ENCODE measurements around the gene FHOD3. TPM values are rescaled to one million over a fixed set of nuclear protein-coding genes. Genes with fewer than 3 reads are reported as not detected.

FHOD3 gene
- total and polyA plus RNA-seq, 4 donors = 0.57 to 1.3 (median 1.2) TPM; not detected in 1

DNA sequence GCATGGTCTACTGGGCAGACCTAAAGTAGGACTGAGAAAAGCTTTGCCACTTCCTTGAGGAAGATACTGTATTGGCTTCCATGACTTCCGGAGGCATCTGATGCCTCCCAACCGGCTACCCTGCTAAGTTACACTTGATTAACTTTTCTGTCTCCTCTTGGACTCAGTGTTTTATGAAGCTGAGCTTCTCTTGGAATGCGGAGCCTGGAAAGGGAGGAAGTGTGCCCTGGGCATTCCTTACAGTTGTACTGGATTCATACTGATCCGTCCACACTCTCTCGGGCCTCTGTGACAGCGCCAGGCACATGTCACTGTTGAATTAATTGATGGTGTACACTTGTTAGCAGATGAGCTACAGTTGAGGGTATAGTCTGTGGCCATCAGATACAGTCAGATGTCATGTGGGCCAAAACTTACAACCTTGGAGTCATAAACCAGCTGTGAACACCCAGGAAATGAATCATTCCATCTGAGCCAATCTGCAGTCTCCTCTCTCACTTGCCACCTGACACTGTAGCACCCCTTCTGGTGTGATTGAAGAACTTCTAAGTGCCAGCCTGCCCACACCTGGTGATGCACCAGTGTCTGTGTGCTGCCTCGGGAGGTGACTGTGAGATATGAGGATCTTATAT, 122.5 kb downstream of the FHOD3 start:
- no peak overlapping the region for H3K9ac ChIP-seq (ENCODE audit: low read depth in 1 of 2, low read length in 2 of 2)
- H3K27me3 ChIP-seq (ENCODE audit: control insufficient read depth in 4 of 4, insufficient read depth in 4 of 4, low read length in 3 of 4) = peaks cover 0 to 4% (median 0%) of the 10 kb centered on the region in 4 donors
- 87% methylated on average over 7 of the region's 7 CpGs for WGBS
- no peaks in the 10 kb centered on the region for H3K9me3 ChIP-seq (ENCODE audit: control insufficient read depth in 4 of 4, low read length in 3 of 4)
- TF ChIP-seq TAF1 (conservative IDR thresholded peaks at IDR 0.05) = no peak
- no peak for TF ChIP-seq GABPA (IDR thresholded peaks at IDR 0.05 in 1 of 2, conservative IDR thresholded peaks at IDR 0.05 in 1 of 2)
- no peak for TF ChIP-seq JUND (IDR thresholded peaks at IDR 0.05)
- TF ChIP-seq, protein P1, sequence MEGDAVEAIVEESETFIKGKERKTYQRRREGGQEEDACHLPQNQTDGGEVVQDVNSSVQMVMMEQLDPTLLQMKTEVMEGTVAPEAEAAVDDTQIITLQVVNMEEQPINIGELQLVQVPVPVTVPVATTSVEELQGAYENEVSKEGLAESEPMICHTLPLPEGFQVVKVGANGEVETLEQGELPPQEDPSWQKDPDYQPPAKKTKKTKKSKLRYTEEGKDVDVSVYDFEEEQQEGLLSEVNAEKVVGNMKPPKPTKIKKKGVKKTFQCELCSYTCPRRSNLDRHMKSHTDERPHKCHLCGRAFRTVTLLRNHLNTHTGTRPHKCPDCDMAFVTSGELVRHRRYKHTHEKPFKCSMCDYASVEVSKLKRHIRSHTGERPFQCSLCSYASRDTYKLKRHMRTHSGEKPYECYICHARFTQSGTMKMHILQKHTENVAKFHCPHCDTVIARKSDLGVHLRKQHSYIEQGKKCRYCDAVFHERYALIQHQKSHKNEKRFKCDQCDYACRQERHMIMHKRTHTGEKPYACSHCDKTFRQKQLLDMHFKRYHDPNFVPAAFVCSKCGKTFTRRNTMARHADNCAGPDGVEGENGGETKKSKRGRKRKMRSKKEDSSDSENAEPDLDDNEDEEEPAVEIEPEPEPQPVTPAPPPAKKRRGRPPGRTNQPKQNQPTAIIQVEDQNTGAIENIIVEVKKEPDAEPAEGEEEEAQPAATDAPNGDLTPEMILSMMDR (IDR thresholded peaks at IDR 0.05; ENCODE audit: low read depth, low read length, missing input control) = no peak
- TF ChIP-seq FOXA1 (IDR thresholded peaks at IDR 0.05) = no peak
- TF ChIP-seq HNF4G (IDR thresholded peaks at IDR 0.05) = no peak
- no peak for TF ChIP-seq SP1 (IDR thresholded peaks at IDR 0.05)
- TF ChIP-seq NR2F2 (IDR thresholded peaks at IDR 0.05) = no peak
- TF ChIP-seq, protein P2, sequence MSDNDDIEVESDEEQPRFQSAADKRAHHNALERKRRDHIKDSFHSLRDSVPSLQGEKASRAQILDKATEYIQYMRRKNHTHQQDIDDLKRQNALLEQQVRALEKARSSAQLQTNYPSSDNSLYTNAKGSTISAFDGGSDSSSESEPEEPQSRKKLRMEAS (IDR thresholded peaks at IDR 0.05) = no peak
- no peak for TF ChIP-seq EGR1 (IDR thresholded peaks at IDR 0.05; ENCODE audit: low read depth in 2 of 2)
- TF ChIP-seq, protein P3, sequence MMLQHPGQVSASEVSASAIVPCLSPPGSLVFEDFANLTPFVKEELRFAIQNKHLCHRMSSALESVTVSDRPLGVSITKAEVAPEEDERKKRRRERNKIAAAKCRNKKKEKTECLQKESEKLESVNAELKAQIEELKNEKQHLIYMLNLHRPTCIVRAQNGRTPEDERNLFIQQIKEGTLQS (IDR thresholded peaks at IDR 0.05) = no peak
- no peaks in the 10 kb centered on the region for H3K4me1 ChIP-seq (ENCODE audit: control insufficient read depth in 4 of 4, insufficient read depth in 4 of 4, low read length in 3 of 4)
- no peaks in the 10 kb centered on the region for H3K36me3 ChIP-seq (ENCODE audit: control insufficient read depth in 4 of 4, insufficient read depth in 3 of 4, low read depth in 1 of 4, low read length in 3 of 4)
- DNase-seq (ENCODE audit: low spot score) = no peak
- no peak overlapping the region for H3K27ac ChIP-seq (ENCODE audit: low read depth in 1 of 2, low read length in 2 of 2)
- H3K4me3 ChIP-seq (ENCODE audit: low read depth in 1 of 3, low read length in 3 of 3) = no peak overlapping the region

DNA sequence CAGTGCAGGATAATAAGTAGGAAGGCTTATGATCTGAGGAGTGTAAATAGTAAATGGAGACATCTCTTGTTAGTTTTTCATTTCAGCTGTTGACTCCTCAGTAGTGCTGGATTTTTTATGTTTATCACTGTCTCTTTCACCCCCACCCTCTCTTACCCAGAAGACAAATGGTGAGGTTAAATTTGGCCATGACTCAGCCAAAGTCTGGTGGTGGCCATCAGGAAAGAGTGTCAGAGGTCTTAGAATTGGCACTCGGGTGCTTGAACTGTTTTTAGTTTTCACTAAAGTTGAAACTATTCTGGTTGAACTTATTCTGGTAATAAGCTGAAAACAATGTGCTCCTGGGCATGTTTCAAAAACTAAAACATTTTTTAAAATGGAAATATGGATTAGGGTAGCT, 123.3 kb downstream of the FHOD3 start:
- Histone ChIP-seq H3K9ac (ENCODE audit: low read depth in 1 of 2, low read length in 2 of 2) (no peak overlapping the region), H3K4me3 (ENCODE audit: low read depth in 1 of 3, low read length in 3 of 3) (no peak overlapping the region), H3K9me3 (ENCODE audit: control insufficient read depth in 4 of 4, low read length in 3 of 4) (no peaks in the 10 kb centered on the region), H3K27ac (ENCODE audit: low read depth in 1 of 2, low read length in 2 of 2) (no peak overlapping the region), H3K4me1 (ENCODE audit: control insufficient read depth in 4 of 4, insufficient read depth in 4 of 4, low read length in 3 of 4) (no peaks in the 10 kb centered on the region), H3K27me3 (ENCODE audit: control insufficient read depth in 4 of 4, insufficient read depth in 4 of 4, low read length in 3 of 4) (peaks cover 0 to 4% (median 0%) of the 10 kb centered on the region in 4 donors), H3K36me3 (ENCODE audit: control insufficient read depth in 4 of 4, insufficient read depth in 3 of 4, low read depth in 1 of 4, low read length in 3 of 4) (no peaks in the 10 kb centered on the region)
- TF ChIP-seq NR2F2 (IDR thresholded peaks at IDR 0.05) = peak; percentile 52
- no peak for TF ChIP-seq TAF1 (conservative IDR thresholded peaks at IDR 0.05)
- DNase-seq (ENCODE audit: low spot score) = no peak
- 49% methylated on average over 1 of the region's 1 CpG for WGBS

DNA sequence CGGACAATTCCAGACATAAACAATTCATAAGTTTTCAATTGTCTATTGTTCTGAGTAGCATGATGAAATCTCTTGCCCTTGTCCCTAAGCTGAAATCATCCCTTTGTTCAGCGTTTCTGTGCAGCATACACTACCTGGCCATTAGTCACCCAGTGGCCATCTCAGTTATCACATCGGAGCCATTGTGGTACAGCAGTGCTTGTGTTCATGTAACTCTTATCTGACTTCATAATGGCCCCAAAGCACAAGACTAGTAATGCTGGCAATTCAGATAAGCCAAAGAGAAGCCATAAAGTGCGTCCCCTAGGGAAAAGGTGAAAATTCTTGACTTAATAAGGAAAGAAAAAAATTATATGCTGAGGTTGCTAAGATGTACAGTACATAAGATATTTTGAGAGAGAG, 127.2 kb downstream of the FHOD3 start:
- DNase-seq (ENCODE audit: low spot score) = no peak
- no peak overlapping the region for H3K9ac ChIP-seq (ENCODE audit: low read depth in 1 of 2, low read length in 2 of 2)
- H3K27me3 ChIP-seq (ENCODE audit: control insufficient read depth in 4 of 4, insufficient read depth in 4 of 4, low read length in 3 of 4) = peaks cover 0 to 10% (median 0%) of the 10 kb centered on the region in 4 donors
- no peaks in the 10 kb centered on the region for H3K4me1 ChIP-seq (ENCODE audit: control insufficient read depth in 4 of 4, insufficient read depth in 4 of 4, low read length in 3 of 4)
- 72% methylated on average over 4 of the region's 4 CpGs for WGBS
- no peaks in the 10 kb centered on the region for H3K36me3 ChIP-seq (ENCODE audit: control insufficient read depth in 4 of 4, insufficient read depth in 3 of 4, low read depth in 1 of 4, low read length in 3 of 4)
- H3K9me3 ChIP-seq (ENCODE audit: control insufficient read depth in 4 of 4, low read length in 3 of 4) = no peaks in the 10 kb centered on the region
- H3K4me3 ChIP-seq (ENCODE audit: low read depth in 1 of 3, low read length in 3 of 3) = no peak overlapping the region
- TF ChIP-seq JUND (IDR thresholded peaks at IDR 0.05) (no peak), RXRA (IDR thresholded peaks at IDR 0.05) (no peak), FOXA1 (IDR thresholded peaks at IDR 0.05) (no peak), HNF4A (conservative IDR thresholded peaks at IDR 0.05) (no peak), RAD21 (IDR thresholded peaks at IDR 0.05) (no peak), GABPA (IDR thresholded peaks at IDR 0.05 in 1 of 2, conservative IDR thresholded peaks at IDR 0.05 in 1 of 2) (no peak), NR2F2 (IDR thresholded peaks at IDR 0.05) (no peak), YY1 (IDR thresholded peaks at IDR 0.05) (no peak)
- TF ChIP-seq, protein P4, sequence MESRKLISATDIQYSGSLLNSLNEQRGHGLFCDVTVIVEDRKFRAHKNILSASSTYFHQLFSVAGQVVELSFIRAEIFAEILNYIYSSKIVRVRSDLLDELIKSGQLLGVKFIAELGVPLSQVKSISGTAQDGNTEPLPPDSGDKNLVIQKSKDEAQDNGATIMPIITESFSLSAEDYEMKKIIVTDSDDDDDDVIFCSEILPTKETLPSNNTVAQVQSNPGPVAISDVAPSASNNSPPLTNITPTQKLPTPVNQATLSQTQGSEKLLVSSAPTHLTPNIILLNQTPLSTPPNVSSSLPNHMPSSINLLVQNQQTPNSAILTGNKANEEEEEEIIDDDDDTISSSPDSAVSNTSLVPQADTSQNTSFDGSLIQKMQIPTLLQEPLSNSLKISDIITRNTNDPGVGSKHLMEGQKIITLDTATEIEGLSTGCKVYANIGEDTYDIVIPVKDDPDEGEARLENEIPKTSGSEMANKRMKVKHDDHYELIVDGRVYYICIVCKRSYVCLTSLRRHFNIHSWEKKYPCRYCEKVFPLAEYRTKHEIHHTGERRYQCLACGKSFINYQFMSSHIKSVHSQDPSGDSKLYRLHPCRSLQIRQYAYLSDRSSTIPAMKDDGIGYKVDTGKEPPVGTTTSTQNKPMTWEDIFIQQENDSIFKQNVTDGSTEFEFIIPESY (IDR thresholded peaks at IDR 0.05) = no peak
- TF ChIP-seq, protein P1 (IDR thresholded peaks at IDR 0.05; ENCODE audit: low read depth, low read length, missing input control) = no peak
- TF ChIP-seq, protein P2 (IDR thresholded peaks at IDR 0.05) = no peak
- no peak overlapping the region for H3K27ac ChIP-seq (ENCODE audit: low read depth in 1 of 2, low read length in 2 of 2)
